Sigmoid colon (tissue), 3 donors: ENCODE results near the gene SH2B3.

Source experiments
- POLR2A ChIP-seq, 2 donors: fragments of 450-650 bp; IDR thresholded peaks; one replicate each; pipeline ENCODE4 v1.6.1; 2016; ENCODE audit warnings: antibody characterized with exemption in 2 of 2, mild to moderate bottlenecking in 2 of 2, moderate library complexity in 2 of 2
- TF ChIP-seq, protein P1 (sequence below), 4 experiments: fragments of 450-650 bp in 3 of 4; fragments of 200-600 bp in 1 of 4; IDR thresholded peaks; one replicate each; pipeline ENCODE4 v1.5.1; 2016 to 2019; ENCODE audit warnings: antibody characterized with exemption in 4 of 4, mild to moderate bottlenecking in 3 of 4, moderate library complexity in 2 of 4

DNA sequence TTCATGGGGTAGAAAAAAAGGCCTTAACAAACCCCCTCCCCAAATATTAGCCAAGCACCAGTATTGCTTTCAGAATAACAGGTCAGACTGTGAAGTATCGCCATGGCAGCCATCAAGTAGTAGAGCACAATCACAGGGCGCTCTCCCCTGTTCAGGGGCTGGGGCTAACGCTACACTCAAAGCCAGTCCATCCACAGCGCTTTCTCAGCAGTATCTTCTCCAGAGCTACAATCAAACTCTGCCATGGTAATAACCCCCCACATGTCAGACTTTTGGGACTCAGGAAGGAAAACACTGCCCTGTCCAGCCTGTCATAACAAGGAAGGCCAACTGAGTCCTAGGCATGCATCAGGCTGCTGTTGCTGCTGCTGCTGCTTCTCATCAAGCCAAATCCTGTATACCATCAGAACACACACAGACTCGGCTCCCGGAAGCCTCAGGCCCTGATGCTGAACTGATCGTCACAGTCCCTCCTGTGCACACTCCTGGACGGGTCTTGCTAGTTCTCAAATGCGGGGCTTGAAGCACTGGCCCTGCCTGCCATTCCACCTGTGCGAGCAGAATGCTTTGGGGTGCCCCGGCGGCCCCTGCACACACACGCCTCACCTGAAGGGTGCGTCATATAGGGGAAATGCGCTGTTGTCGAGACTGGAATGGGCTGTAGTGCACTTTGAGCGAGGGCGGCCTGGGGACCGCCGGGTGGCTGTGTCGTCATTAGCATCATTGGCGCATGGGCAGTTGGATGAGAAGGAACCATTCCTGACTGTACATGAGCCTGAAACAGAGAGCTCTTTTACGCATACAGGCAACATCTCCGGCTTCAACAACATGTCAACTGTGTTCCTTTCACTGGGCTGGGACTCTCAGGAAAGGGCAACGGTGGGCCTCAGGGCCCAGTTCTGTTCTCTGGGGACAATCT, 47.6 kb downstream of the SH2B3 start:
- TF ChIP-seq, protein P1, sequence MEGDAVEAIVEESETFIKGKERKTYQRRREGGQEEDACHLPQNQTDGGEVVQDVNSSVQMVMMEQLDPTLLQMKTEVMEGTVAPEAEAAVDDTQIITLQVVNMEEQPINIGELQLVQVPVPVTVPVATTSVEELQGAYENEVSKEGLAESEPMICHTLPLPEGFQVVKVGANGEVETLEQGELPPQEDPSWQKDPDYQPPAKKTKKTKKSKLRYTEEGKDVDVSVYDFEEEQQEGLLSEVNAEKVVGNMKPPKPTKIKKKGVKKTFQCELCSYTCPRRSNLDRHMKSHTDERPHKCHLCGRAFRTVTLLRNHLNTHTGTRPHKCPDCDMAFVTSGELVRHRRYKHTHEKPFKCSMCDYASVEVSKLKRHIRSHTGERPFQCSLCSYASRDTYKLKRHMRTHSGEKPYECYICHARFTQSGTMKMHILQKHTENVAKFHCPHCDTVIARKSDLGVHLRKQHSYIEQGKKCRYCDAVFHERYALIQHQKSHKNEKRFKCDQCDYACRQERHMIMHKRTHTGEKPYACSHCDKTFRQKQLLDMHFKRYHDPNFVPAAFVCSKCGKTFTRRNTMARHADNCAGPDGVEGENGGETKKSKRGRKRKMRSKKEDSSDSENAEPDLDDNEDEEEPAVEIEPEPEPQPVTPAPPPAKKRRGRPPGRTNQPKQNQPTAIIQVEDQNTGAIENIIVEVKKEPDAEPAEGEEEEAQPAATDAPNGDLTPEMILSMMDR (IDR thresholded peaks at IDR 0.05), result no peak
- TF ChIP-seq POLR2A (IDR thresholded peaks at IDR 0.05), result no peak
